HG02642 (cell line): ENCODE data around the gene SPI1.
"Not testable (repeated sequence)": the region's sequence is repeated elsewhere in the genome, so short reads cannot be mapped to it uniquely, and the experiment has no call there.

Experiments
- ATAC-seq: cut with Tn5 transposase; IDR thresholded peaks from one replicate; pipeline ENCODE4 v1.9.1; 2021; ENCODE audit warnings: mild to moderate bottlenecking; ENCODE audit not compliant: unreplicated experiment, poor library complexity

The SPI1 gene

DNA sequence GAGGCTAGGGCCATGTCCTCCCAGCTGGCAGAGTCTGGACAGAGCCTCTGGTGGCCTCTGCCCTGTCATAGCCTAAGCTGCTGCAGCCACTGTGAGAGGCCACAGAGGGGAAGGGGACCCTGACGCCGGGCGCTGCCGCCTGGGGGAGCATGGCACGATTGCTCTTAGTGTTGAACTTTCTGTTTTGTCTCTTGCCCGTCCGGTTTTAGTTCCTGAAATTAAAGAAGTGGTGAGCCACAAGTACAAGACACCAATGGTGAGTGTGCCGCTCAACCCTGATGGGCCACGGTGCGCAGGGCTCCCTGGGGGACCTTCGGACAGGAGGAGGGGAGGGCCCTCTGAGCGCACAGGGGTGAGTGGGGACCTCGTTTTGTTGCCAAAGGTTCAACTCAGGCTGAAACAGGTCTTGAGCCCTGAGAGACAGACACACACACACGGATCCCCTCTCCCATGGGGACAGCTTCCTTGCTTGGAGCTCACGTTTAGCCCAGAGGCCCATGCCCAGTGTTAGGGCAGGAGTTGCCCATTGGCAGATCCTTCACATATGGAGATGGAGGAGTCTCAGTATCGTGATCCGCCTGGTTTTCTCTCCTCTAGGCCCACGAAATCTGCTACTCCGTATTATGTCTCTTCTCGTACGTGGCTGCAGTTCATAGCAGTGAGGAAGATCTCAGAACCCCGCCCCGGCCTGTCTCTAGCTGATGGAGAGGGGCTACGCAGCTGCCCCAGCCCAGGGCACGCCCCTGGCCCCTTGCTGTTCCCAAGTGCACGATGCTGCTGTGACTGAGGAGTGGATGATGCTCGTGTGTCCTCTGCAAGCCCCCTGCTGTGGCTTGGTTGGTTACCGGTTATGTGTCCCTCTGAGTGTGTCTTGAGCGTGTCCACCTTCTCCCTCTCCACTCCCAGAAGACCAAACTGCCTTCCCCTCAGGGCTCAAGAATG lies 49.6 kb downstream of the SPI1 start:
- ATAC-seq, result no peak

DNA sequence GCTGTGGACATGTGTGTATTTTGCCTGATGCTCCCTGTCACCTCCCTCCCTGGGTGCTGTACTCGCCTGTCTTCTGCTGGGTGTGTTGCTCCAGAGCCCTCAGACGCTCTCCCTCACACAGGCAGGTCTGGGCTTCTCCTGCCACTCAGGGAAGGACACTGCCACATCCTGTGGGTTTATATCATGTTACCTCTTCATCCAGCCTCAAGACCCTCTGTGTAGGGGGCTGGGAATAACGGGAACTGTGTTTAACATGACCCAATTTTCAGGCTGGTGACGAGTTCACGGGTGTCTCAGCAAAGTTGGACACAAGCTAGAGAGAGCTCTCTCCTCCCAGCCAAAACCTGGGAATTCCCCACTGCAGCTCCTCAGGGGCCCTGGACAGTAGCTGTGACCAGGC lies 50.4 kb downstream of the SPI1 start:
- ATAC-seq, result no peak

- no peak for ATAC-seq
Measured at GRCh38 chr11:47327025-47327424, 51.3 kb downstream of the SPI1 start.

DNA sequence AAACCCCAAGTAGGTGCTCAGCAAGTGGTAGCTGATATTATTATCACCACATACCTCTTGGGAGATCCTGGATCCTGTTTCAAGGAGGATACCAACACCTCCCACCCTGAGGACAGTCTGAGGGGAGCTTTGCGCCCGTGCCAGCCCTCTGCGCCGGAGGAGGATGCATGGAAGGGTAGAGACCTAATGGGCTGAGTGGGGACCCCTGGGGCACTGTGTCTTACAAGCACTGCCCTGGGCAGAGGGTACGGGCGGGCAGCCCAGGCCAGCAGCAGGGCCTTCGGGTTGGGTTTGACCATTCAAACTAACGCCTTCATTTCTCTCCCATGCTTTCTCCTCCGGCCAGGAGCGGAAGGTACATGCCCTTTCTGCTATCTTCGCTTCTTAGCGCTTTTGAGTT lies 52.1 kb downstream of the SPI1 start:
- ATAC-seq, result no peak

GRCh38 chr11:47325271-47326041 lies 52.9 kb downstream of the SPI1 start:
- ATAC-seq, result no peak

GRCh38 chr11:47324520-47324919 lies 53.8 kb downstream of the SPI1 start:
- no peak for ATAC-seq

- no peak for ATAC-seq
Measured at GRCh38 chr11:47318166-47318565, 60.2 kb downstream of the SPI1 start.

GRCh38 chr11:47317064-47317828 lies 61.1 kb downstream of the SPI1 start:
- ATAC-seq, result no peak

DNA sequence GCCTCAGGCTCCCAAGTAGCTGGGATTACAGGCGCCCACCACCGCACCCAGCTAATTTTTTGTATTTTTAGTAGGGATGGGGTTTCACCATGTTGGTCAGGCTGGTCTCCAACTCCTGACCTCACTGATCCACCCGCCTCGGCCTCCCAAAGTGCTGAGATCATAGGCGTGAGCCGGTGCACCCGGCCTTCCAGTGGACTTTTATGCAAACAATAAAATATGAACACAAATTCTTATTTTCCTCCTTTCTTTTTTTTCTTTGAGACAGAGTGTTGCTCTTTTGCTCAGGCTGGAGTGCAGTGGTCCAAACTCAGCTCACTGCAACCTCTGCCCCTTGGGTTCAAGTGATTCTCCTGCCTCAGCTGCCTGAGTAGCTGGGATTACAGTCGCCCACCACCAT lies 61.8 kb downstream of the SPI1 start:
- ATAC-seq, result not testable (repeated sequence)

DNA sequence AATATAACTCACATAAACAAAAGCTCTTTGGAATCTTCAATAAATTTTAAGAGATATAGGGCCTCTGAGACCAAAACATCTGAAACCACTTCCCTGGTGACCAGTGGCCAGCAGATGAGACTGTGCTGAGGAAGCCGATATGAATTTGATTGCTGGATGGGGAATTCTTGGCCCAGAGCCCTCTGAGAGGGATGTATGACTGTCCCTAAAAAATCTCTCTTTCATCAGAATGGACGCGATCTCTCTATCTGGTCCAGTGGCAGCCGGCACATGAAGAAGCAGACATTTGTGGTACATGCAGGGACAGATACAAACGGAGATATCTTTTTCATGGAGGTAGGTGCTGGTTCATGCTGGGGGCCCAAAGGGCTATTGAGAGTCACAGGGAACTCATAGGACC lies 63.4 kb downstream of the SPI1 start:
- no peak for ATAC-seq

DNA sequence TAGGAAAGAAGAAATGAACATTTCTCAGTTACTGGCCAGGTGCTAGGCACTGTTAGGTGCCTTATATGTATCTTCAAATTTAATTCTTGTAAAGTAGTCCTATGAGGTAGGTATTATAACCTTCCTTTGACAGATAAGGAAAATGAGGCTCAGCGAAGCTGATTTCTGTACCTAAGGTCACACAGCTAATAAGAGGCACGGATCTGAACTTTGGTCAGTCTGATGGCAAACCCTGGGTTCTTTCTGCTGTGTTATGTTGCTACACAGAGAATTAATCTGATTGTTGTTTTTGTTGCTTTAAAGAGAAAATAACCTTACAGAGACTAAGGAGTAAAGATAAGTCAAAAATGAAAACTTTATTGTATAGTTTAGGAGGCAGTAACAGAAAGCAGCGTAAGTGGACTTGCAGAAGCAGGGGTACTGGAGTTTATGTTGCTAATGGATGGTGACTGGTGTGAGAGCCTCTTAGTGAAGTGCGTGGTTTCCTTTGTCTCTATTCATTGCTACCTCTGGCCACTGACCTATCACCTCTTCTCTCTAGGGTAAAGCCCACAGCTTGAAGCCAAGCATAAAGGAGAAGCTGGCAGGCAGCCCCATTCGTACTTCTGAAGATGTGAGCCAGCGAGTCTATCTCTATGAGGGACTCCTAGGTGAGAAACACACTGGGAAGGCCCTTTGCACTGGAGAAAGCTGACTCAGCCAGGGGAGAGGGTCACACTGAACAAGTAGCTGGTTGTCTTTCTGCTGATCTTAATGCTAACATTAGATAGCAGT lies 70.1 kb downstream of the SPI1 start:
- ATAC-seq, result no peak

GRCh38 chr11:47306484-47306844 lies 71.9 kb downstream of the SPI1 start:
- no peak for ATAC-seq

DNA sequence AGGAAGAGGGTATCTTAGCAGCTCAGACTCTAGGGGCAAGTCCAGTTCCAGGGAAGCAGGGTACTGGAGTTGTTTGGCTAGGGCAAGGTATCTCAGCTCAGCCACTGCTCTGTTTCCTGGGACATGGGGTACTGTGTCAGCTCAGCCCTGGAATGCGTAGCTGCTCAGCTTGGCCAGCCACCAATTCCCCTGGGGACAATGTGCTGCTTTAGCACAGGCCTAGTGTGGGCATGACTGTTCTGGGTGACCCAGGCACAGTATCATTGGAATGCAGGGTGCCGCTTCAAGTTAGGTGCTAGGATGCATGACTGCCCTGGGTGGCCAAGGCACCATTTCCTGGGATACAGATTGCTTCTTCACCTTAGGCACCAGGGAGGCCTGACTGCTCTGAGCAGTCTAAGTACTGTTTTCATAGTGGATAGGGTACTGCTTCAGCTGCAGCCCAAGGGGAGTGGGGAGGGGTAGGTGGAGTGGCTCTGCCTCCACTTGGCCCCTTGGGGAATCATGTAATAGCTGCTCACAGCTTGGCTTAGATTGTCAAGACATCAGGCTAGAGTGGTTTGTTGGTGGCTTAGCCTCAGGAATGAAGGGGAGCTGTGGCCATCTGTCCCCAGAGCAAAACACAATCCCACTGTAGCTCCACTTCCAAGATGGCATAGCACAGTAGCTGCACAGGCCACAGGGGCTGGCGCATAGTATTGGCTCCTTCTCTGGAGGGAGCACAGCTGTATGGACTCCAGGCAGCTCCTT lies 72.4 kb downstream of the SPI1 start:
- ATAC-seq, result no peak
